ENCODE results near the gene OXCT1.
"Not testable (repeated sequence)": the region's sequence is repeated elsewhere in the genome, so short reads cannot be mapped to it uniquely, and the experiment has no call there.

The OXCT1 gene

DNA sequence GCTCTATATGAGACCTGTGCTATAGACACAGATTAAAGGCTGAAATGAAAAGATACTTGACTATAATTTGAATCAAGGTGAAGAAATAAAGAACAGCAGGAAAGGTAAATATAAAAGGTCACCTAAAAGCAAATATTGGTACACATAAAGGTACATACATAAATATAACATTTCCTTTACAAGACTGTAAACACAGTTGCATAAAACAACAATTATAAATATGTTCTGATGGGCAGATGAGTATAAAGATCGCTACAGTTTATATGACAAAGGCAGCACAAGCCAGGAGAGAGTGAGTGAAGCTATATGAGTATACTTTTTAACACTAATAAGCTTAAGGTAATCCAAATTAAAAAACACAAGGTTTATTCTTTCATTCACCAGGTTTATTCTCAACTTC lies 114.5 kb downstream of the OXCT1 start:
- Mint-ChIP-seq H3K27me3 (ENCODE audit: low read depth) (no peaks in the 10 kb centered on the region), H3K4me3 (no peak overlapping the region), H3K4me1 (peaks cover 13% of the 10 kb centered on the region), H3K27ac (no peak overlapping the region), H3K36me3 (ENCODE audit: low read depth) (peaks cover 18% of the 10 kb centered on the region), H3K9me3 (no peaks in the 10 kb centered on the region)
- TF ChIP-seq, protein P1, sequence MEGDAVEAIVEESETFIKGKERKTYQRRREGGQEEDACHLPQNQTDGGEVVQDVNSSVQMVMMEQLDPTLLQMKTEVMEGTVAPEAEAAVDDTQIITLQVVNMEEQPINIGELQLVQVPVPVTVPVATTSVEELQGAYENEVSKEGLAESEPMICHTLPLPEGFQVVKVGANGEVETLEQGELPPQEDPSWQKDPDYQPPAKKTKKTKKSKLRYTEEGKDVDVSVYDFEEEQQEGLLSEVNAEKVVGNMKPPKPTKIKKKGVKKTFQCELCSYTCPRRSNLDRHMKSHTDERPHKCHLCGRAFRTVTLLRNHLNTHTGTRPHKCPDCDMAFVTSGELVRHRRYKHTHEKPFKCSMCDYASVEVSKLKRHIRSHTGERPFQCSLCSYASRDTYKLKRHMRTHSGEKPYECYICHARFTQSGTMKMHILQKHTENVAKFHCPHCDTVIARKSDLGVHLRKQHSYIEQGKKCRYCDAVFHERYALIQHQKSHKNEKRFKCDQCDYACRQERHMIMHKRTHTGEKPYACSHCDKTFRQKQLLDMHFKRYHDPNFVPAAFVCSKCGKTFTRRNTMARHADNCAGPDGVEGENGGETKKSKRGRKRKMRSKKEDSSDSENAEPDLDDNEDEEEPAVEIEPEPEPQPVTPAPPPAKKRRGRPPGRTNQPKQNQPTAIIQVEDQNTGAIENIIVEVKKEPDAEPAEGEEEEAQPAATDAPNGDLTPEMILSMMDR (IDR thresholded peaks at IDR 0.05; ENCODE audit: unreplicated experiment in 3 of 3), result no peak

DNA sequence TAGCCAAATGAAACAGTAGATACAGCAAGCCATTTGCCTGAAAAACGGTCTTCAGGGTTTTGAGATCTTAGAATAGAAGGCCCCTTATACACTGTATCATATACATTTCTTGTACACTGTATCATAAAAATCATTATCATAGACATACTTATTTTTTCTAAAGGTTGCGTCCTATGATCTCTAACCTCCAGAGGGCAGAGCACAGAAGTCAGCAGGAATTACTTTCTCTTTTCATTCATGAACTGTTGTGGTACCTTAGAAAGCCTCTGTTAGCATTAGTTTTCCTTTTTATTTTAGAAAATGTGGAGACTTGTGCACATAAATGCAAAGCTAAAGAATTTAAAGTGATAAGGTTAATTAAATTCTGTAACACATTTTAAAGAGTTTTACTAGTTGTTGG lies 115.4 kb downstream of the OXCT1 start:
- H3K9me3 Mint-ChIP-seq, result no peaks in the 10 kb centered on the region
- TF ChIP-seq, protein P1 (IDR thresholded peaks at IDR 0.05; ENCODE audit: unreplicated experiment in 3 of 3), result peak in 1 of 3 experiments; percentile 12
- no peak overlapping the region for H3K27ac Mint-ChIP-seq
- no peaks in the 10 kb centered on the region for H3K27me3 Mint-ChIP-seq (ENCODE audit: low read depth)
- peaks cover 17% of the 10 kb centered on the region for H3K36me3 Mint-ChIP-seq (ENCODE audit: low read depth)
- H3K4me1 Mint-ChIP-seq, result peaks cover 21% of the 10 kb centered on the region
- H3K4me3 Mint-ChIP-seq, result no peak overlapping the region

DNA sequence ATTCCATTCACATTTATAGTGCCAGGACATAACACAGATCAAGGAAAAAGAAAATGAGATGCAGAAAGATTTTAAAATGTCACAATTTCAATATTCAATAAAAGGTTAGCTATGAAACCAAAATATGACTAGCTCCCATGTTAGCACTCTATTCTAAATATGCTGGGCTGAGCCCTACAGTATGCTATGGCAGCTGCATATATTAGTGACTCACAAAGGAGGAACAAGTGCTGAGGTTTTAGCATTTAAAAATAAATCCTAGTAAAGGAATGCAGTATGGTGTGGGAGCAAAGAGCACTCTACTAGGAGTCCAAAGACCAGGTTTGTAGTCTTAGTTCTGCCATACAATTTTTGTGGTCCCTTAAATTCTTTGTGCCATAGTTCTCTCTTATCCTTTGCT lies 118.4 kb downstream of the OXCT1 start:
- Mint-ChIP-seq H3K4me1 (peaks cover 21% of the 10 kb centered on the region), H3K27me3 (ENCODE audit: low read depth) (no peaks in the 10 kb centered on the region), H3K36me3 (ENCODE audit: low read depth) (peaks cover 5% of the 10 kb centered on the region), H3K4me3 (no peak overlapping the region), H3K9me3 (no peaks in the 10 kb centered on the region), H3K27ac (no peak overlapping the region)
- TF ChIP-seq, protein P1 (IDR thresholded peaks at IDR 0.05; ENCODE audit: unreplicated experiment in 3 of 3), result no peak

DNA sequence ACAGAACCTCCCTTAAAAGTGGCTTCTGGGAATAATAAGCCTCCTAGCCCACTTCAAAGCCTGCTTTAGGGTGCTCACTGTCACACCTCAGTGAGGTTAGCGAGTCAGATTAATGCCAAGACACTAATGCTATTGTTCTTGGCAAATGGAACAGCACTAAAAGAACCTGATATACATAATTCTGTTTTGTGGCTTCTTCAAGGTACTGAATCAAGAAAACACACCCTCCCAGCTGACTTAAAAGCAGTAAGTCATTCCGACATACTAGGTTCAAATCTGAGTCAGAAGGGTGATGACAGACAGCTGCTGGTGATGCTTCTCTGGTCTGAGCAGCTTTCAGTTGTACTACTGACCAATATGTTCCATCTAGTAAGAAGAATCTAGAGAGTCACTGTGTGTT lies 121.6 kb downstream of the OXCT1 start:
- Mint-ChIP-seq H3K4me1 (peaks cover 20% of the 10 kb centered on the region), H3K27ac (no peak overlapping the region), H3K4me3 (no peak overlapping the region), H3K36me3 (ENCODE audit: low read depth) (no peaks in the 10 kb centered on the region), H3K27me3 (ENCODE audit: low read depth) (no peaks in the 10 kb centered on the region), H3K9me3 (peaks cover 4% of the 10 kb centered on the region)
- TF ChIP-seq, protein P1 (IDR thresholded peaks at IDR 0.05; ENCODE audit: unreplicated experiment in 3 of 3), result no peak

DNA sequence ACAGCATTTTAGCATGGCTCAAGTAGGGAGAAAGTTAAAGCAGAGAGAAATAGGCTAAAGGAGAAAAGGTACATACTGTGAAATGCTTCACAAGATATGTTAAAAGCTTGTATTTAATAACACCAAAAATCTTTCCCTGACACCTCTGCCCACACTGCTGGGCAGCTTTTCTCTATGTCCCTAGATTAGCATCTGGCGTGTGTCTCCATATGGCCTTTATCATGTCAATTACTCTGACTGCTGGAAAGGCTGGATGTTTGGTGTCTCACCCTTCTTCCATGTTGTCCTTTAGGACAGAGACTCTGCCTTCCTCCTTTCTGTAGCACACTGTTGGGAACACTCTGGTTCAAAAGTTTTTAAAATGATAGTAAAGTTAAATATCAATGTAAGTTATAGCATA lies 122.5 kb downstream of the OXCT1 start:
- no peaks in the 10 kb centered on the region for H3K27me3 Mint-ChIP-seq (ENCODE audit: low read depth)
- no peaks in the 10 kb centered on the region for H3K36me3 Mint-ChIP-seq (ENCODE audit: low read depth)
- peaks cover 15% of the 10 kb centered on the region for H3K4me1 Mint-ChIP-seq
- H3K9me3 Mint-ChIP-seq, result peaks cover 4% of the 10 kb centered on the region
- no peak overlapping the region for H3K27ac Mint-ChIP-seq
- no peak overlapping the region for H3K4me3 Mint-ChIP-seq
- TF ChIP-seq, protein P1 (IDR thresholded peaks at IDR 0.05; ENCODE audit: unreplicated experiment in 3 of 3), result no peak

DNA sequence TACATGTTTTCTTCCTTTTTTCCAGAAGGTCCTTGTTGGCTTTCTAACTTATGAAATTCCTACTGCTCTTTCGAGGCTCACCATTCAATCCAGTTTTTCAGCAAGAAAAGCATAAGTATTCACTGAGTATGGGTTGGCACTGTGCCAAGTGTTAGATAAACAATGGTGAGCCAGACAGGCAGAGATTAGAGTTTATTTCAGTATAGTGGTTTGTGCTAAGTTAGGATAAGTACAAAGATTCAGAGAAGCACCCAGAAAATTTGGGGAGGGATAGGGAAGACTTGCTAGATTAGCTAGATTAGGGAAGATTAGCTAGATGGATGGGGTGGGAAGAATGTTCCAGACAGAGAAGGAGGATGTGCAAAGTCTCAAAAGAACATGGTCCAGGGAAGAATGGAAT lies 122.9 kb downstream of the OXCT1 start:
- no peak overlapping the region for H3K27ac Mint-ChIP-seq
- no peak overlapping the region for H3K4me3 Mint-ChIP-seq
- H3K4me1 Mint-ChIP-seq, result peaks cover 15% of the 10 kb centered on the region
- TF ChIP-seq, protein P1 (IDR thresholded peaks at IDR 0.05; ENCODE audit: unreplicated experiment in 3 of 3), result no peak
- no peaks in the 10 kb centered on the region for H3K36me3 Mint-ChIP-seq (ENCODE audit: low read depth)
- no peaks in the 10 kb centered on the region for H3K27me3 Mint-ChIP-seq (ENCODE audit: low read depth)
- peaks cover 4% of the 10 kb centered on the region for H3K9me3 Mint-ChIP-seq

DNA sequence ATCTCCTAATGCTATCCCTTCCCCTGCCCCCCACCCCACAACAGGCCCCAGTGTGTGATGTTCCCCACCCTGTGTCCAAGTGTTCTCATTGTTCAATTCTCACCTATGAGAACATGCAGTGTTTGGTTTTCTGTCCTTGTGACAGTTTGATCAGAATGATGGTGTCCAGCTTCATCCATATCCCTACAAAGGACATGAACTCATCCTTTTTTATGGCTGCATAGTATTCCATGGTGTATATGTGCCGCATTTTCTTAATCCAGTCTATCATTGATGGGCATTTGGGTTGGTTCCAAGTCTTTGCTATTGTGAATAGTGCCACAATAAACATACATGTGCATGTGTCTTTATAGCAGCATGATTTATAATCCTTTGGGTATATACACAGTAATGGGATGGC lies 127.6 kb downstream of the OXCT1 start:
- H3K27me3 Mint-ChIP-seq (ENCODE audit: low read depth); H3K9me3 Mint-ChIP-seq; H3K4me1 Mint-ChIP-seq; H3K4me3 Mint-ChIP-seq; H3K27ac Mint-ChIP-seq: not testable (repeated sequence)
- H3K36me3 Mint-ChIP-seq (ENCODE audit: low read depth), result peaks cover 28% of the 10 kb centered on the region

Data from nephron (organoid).